Activated naive CD4-positive, alpha-beta T cell treated with anti-CD3 and anti-CD28 coated beads, Interleukin-2, amount 50 U/mL, for 16 hours (primary cell): ENCODE data around the gene STMND1.

Experiments
- DNase-seq: peaks from one replicate; pipeline ENCODE4 v3.0.0-alpha.2; 2020

Gene STMND1

DNA sequence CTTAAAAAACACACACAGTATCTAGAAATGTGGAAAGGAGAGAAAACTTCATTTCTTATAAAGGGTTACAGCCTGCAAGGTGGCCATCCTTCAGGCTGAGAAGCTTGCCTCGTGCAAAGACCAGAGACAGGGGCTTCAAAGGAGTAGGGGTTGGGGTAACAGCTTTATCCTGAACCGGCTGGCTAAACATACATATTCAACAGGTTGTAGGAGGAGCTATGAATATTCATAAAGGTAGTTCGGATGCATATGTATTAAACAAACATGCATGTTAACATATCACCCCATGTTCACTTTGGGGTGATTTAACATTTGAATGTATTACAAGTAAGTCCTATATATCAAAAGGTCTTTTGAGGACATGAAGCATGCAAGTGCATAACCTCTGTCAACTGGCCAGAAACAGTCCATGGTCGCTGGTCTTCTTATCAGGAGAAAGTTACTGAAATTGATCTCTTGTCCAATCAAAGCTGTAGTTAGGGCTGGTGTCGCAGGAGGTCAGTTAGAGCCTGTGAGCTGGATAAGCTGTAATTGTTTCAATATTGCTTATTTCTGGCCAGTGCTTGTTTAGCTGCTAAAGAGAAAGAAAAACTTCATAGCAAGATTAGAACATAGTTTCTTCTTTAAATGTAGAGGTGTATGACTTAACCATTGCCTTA, 2.3 kb upstream of the STMND1 start:
- DNase-seq, result no peak

DNA sequence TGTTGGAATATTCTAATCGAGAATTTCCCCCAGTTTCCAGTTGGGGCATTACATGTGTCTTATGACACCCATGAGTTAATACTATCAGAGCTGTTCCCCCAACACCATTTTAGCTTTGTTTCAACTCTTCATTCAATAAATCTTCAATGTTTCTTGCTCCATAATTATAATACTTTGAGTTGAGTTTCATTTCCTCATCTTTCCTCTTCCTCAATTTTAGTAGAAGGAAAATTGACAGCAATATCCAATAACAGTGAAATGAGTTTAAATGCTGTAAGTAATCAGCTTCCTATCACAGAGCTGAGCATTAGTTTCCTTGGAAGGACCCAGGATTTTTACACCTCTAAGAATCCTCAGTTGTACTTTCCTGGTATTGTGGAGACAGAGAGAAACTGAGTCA, 1.0 kb upstream of the STMND1 start:
- DNase-seq, result no peak

DNA sequence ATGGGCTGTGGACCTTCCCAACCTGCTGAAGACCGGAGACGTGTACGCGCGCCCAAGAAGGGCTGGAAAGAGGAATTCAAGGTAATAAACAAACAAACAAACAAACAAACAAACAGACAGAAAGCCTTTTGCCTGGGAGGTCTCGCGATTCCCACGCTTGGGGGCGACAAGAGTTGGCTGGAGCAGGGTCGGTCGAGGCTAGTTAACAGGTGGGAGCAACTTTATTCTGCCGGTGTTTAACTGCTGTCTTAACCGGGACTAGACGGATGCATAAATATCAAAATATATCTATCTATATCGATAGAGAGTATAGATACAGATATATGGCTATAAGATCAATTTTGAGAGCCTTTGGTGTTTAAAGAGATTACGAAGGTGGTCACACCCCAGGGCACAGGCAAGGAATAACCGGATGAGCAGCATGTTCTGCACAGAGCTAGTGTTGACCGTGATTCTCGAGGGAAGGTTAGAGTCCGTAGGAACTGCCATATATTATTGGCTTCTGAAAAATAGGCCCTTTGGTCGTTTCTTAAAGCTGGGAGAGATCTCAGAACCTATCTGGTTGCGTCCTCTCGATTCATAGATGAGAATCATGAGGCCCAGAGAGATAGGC, 514 bp downstream of the STMND1 start:
- DNase-seq, result no peak

DNA sequence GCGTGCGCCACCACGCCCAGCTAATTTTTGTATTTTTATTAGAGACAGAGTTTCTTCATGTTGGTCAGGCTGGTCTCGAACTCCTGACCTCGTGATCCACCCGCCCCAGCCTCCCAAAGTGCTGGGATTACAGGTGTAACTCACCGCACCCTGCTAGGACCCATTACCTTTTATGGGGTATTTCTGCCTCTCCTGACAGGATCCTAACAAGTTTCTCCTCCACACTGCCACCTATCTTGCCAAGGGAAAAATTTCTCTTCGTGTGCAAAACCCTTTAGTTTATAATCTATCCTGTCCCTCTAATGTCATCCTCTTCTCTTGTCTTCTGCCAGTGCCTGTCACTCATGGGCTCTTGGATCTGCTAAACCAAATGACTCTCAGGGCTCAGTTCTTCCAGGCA, 1.9 kb downstream of the STMND1 start:
- no peak for DNase-seq

DNA sequence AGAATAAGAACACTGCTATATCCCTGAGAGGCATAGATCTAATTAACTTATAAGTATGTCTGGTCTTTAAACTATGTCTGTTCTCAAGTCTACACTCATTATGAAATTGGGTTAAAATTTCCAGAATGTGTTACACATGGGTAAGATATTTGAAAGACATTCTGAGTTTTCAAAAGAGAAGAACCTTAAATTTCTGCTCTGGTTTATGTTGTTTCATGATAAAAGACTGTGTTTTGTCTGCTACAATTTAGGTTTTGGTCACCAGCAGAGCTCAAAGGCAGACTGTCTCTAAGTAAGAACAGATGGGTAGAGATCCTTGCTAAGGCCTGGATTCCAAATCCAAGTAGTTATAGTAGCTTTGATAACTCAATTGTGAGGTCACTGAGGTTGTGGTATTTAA, 6.0 kb downstream of the STMND1 start:
- no peak for DNase-seq

DNA sequence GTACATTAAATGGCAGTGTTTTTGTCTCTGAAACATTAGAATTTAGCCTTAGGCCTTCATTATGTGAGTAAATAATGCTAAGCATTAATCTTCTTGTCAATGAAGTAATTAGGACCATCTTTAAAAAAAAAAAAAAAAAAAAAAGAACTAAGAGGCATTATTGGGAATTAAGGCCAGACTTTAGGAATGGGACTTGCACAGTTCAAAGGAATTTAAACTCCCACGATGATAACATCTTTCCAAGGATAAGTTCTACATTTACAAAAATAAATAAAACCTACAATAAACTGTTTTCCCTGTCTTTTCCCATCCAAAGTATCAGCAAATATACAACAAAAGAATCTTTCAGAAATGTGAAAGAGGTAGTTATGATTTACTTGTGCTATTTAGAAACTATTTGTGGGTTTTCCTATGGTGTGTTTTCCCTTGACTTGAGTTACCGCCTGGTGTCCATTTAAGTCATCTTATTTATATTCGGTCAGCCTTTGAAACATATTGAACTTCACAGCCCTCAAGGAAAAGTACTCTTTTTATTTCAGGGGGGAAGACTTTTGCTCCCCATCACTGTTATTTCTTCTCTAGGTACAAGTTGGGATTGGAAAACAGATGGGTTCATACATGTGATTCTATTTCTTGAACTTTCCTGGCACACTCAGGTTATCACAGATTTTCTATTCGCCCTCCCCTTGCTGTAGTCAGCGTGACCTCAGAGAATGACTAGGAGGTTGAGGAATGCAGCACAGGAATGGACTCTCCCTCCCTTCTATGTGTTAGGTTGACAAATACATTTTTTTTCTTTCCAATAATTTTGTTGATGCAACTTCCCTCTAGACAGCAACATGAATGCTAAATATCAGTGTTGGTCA, 13.6 kb downstream of the STMND1 start:
- no peak for DNase-seq

DNA sequence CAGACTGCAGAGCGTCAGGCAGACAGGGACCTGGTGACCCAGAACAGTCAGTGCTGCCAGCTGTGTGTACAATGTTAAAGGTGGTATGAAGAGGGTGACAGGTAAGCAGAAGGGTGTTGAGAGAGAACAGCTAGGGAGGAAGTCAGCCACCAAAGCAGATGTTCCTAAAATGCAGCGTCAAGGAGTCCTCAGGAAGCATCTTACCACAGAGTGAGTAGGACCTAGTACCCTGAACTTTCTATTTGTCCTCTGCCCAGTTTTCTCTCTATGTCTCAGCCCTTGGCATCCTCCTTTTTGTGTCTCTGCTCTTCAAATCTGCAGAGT, 14.2 kb downstream of the STMND1 start:
- no peak for DNase-seq

DNA sequence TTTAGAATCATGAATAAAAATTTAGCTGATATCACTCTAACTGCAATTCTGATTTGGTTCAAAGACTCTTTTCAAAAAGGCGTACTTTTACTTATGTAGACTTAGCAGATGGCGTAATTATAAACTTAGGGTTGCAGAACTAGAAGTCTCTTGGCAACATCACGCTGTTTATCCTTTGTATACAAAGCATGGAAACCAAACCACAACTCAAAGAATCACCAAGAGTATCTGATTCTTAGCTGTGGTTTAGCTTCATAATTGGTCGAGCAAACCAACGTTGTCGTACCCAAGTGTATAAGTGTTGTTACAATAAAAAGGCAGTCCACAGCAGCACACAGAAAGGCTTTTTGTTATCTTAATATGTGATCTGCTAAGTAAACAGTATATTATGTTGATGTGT, 18.2 kb downstream of the STMND1 start:
- DNase-seq, result no peak

DNA sequence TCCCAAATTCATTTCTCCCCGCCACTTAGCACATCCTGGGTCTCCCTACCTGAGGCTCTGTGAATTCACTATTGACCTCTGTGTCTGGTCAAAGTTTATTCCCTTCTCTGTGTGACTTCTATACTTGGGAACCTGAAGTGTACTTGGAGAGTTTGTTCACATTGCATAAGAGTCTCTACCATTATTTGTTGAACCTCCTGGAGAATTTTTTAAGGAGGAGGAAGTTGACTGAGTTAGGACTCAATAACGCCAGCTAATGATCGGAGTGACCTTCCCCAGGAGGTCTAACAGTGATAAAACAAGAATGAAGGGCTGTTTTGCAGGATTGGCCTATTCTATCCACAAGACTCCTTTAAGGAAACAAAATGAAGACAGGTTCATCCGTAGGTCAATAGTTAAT, 23.6 kb downstream of the STMND1 start:
- no peak for DNase-seq

DNA sequence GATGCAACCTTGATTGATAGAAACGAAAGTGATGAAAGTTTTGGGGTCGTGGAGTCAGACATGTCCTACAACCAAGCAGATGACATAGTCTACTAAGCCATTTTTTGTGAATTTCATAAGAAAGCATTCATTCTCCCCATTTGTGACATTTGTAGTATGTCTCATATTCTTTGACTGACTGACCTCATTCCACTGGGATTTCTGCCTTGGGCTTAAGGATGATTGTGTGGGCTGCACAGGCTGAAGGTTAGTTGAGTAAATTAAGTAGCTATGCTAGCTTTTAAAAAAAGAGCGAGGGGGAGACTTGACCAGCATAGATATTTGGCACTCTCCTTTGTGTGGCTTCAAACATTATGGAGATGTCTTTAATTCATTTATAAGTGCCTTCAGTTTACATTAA, 28.9 kb downstream of the STMND1 start:
- no peak for DNase-seq

DNA sequence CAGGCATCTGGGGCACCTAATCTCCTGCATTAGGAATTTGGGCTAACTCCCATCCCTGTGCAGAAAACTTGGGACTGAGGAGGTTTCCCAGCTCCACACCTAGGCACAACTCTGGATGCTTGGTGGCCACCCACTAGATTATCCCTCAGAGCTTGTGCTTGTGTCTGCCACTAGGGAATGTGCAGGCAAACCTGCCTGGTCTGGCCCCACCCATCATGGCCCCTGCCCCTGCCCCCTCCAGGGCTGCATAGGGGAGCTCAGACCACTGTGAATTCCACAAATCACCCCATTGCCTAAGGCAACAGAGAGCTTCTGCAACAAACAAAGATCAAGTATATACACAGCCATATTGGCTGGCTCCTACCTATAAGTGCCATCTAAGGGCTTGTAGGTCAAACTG, 31.1 kb downstream of the STMND1 start:
- no peak for DNase-seq

DNA sequence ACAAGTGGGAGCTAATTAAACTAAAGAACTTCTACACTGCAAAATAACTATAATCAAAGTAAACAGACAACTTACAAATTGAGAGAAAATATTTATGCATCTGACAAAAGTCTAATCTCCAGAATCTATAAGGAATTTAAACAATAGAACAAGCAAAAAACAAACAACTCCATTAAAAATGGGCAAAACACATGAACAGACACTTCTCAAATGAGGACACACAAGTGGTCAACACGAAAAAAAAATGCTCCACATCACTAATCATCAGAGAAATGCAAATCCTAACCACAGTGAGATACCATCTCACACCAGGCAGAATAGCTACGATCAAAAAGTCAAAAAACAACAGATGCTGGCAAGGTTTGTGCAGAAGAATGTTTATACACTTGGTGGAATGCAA, 36.2 kb downstream of the STMND1 start:
- DNase-seq, result no peak

DNA sequence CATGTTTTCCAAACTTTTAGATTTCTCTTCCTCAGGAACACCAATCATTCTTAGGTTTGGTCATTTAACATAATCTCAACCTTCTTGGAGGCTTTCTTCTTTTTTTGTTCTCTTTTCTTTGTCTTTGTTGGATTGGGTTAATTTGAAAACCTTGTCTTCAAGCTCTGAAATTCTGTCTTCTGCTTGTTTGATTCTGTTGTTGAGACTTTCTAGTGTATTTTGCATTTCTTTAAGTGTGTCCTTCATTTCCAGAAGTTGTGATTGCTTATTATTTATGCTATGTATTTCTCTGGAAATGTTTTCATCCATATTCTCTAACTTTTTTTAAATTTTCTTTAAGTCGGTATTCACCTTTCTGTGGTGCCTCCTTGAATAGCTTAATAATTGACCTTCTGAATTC, 42.2 kb downstream of the STMND1 start:
- no peak for DNase-seq

DNA sequence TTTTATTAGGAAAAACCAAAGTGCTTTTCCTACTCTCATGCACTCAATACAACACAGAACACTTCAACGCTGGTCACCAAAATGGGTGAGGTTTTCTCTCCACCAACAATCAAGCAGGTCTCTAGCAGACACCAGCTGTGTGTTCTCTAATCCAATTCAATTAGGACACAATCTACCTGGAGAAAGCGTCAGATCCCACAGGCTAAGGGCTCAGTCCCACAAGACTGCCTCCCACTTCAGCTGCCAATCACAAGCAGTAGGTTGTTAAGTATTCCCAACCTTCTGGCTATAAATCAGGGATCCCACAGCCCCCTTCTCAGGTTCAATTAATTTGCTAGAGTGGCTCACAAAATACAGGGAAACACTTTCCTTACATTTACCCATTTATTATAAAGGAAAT, 47.7 kb downstream of the STMND1 start:
- DNase-seq, result no peak

DNA sequence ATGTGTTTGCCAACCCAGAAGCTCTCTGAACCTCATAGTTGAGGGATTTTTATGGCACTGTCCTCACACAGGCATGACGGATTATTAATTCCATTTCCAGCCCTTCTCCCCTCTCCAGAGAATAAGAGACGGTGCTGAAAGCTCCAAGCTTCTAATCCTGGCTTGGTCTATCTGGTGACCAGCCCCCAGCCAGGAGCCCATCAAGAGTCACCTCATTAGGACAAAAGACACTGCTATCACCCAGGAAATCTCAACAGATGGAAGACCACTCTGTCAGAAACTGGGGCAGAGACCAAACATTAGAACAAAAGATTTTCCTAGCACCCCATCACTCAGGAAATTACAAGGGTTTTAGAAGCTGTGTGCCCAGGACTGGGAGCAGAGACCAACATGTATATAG, 48.2 kb downstream of the STMND1 start:
- DNase-seq, result no peak

DNA sequence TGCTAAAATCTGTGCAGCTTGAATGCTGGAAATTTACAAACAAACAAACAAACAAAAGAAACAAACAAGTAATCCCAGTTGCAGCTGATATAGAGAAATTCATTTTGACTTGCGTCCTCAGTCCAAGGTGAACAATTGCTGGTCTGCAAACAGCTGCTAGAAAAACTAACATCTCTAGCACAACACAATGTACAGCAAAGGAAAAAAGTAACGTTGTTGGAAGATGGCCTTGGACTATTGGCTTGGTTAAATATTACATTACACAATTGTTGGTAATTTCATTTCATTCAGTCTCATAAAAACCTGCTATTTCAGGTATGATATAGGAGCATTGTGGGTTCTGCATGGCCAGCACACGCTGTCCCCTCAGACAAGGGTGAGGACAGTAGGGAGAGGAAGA, 50.0 kb downstream of the STMND1 start:
- no peak for DNase-seq

DNA sequence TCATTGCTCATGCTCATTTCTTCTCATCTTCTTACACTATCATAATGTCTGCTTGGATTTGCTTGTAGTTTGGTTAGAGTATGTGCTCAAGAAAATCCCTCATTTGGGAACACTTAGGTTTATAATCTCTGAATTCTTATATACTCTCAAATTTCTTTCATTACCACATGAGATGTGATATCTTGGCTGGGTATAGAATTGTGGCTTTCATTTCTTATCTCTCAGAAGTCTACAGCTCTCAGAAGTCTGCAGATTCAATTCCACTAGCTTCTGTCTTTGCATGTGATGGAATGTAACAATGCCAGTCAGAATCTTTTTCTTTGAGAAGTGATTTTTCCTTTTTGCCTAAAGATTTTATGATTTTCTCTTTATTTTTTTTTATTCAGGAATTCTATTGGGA, 50.9 kb downstream of the STMND1 start:
- no peak for DNase-seq

DNA sequence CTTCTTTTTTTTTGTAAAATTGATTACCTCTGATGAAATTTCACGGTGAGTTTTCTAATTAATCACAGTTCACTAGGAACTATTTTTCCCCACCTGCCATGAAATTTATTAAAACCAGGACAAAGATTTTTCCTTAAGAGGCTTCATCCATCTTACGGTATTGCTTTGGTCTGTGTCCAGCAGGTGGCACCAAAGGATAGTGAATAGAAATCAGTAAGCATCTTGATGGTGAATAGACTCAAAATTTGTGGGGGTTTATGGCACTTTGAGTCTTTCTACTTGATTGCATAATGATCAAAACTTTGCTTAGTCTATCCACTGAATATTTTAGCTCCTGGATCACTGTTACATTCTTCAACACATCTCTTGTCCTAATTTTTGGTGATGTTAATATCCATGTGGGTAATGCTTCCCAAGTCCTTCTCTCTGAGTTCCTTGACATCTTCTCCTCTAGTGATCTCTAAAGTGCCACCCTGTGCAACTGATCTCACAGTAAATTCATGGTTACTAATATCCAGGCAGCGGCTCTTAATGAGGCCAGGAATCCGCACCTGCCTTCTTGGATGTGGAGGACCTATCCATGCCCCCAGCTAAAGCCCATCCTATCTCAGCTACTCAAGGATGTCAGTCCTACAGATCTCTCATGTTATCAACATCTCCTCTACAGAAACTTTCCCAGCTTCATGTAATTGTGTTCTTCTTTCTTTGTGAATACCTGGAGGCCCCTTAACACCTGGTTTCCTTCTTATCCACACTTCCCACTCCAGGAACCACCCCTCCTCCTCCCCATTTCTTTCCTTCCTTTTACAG, 54.5 kb downstream of the STMND1 start:
- peak; percentile 44 for DNase-seq

DNA sequence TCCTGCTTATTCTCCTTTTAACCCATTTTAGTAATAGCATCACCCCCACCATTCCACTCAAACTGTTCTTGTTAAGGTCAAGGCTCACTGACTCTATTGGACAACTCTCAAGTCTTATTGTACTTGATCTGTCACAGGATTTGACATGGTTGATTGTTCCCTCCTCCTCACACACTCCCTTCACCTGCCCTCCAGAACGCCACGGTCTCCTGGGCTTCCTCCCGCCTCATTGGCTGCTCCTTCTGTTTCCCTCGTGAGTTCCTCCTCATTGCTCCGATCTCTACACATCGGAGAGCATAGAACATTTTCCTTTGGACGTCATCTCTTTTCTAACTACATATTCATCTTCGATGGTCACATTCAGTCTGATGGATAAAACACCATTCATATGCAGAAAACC, 55.1 kb downstream of the STMND1 start:
- DNase-seq, result no peak

DNA sequence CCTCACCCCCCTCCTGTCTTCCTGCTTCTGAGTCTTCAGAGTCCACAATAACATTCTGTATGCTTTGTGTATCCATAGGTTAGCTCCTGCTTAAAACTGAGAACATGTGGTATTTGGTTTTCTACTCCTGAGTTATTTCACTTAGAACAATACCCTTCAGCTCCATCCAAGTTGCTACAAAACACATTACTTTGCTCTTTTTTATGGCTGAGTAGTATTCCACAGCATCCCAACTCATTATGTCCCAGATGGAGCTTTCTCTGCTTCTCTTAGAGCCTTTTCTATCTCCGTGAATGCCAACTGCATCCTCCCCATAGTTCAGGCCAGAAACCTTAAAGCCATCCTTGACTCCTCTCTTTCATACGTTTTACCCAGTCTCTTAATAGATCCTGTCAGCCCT, 55.8 kb downstream of the STMND1 start:
- DNase-seq, result no peak

DNA sequence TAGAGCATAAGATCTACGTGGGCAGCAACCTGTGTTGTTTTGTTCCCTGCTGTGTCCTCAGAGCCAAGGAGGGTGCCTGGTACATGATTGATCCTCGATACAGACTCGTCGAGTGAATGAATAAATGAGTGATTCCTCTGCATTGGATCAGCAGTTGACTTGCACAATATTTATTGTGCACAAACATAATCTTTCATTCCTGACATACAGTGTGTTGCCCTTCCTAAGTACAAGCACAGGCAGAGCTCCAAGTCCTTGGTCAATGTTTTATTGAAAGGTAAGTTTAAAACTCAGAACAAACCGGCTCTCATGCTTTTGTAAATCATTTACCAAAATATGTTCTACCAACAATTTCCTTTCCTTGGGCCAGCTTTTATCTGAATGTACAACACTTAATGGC, 57.4 kb downstream of the STMND1 start:
- no peak for DNase-seq

DNA sequence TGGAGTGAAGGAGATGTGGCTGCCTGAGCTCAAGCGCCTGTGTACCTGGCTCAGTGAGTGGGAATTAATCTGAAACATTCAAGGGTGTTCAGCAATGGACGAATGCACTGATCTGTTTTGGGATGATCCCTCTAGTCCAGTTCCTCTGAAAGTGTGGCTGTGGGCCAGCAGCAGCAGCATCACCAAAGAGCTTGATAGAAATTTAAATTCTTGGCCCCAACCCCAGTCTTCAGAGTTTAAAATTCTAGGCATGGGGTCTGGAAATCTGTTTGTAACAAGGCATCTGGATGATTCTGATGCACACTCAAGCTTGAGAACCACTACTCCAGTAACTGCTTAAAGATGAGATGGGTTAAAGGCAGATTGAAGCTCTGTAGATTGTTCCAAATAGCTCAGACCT, 59.2 kb downstream of the STMND1 start:
- DNase-seq, result no peak

DNA sequence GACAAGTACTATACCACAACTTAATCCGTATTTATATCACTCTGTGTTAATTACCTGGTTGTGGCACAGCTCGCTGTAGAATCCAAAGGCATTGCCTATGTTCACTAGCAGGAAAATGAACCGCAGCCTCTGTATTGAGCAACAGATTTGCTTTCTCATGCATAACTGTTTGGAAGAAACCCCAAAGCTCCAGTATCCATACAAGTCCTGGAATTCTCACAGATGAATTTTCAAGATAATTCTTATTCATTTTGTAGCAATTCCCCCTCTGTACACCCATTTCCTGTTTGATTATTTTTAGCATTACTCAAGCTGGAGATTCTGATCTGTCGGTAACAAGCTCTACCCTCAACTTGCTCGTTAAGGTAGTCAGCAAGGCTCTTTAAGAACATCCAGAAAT, 63.5 kb downstream of the STMND1 start:
- no peak for DNase-seq
